Prostate gland (tissue), 2 donors: ENCODE measurements around the gene WNT5B.
A peak's percentile ranks its signal among the peaks of the same experiment; 100 is the strongest.

Experiments
- POLR2A ChIP-seq: fragments of 450-650 bp; IDR thresholded peaks from one replicate; pipeline ENCODE4 v1.6.1; 2016; ENCODE audit warnings: antibody characterized with exemption, mild to moderate bottlenecking
- TF ChIP-seq, protein P1 (sequence below), 4 experiments: fragments of 200-600 bp in 2 of 4; fragments of 450-650 bp in 2 of 4; sonication (generic) in 2 of 4; IDR thresholded peaks; 1 replicate in 3 of 4; 2 replicates in 1 of 4; pipeline ENCODE4 v1.5.1; 2016 to 2019; ENCODE audit warnings: antibody characterized with exemption in 4 of 4, mild to moderate bottlenecking in 2 of 4, moderate library complexity in 2 of 4

DNA sequence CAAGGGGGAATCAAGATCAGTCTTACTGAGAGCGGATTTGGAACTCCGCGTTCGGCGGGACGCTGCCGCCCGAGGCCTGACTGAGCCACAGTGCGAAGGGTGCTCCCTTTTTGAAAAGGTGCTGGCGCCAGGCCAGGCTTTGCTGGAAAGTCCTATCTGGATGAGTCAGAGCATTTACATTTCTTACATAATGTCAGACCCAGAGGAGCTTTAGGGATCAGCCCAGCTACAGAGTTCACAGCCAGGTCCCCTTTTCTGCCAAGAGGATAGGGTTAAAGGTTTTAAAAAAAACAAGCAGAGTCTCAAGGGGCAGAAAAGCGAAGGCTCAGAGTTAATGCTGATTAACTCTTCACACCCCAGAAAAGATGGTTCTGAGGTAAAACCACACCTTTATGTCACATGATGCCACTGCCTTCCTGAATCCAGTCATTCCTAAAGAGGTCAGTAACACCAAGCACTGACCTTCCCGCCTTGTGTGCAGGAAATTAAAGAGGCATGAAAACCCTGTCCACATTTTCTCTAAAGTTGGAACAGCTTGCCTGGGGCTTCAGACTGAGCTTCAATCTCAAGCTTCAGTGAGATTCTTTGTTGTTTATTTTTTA is 22.9 kb upstream of the WNT5B start:
- TF ChIP-seq, protein P1, sequence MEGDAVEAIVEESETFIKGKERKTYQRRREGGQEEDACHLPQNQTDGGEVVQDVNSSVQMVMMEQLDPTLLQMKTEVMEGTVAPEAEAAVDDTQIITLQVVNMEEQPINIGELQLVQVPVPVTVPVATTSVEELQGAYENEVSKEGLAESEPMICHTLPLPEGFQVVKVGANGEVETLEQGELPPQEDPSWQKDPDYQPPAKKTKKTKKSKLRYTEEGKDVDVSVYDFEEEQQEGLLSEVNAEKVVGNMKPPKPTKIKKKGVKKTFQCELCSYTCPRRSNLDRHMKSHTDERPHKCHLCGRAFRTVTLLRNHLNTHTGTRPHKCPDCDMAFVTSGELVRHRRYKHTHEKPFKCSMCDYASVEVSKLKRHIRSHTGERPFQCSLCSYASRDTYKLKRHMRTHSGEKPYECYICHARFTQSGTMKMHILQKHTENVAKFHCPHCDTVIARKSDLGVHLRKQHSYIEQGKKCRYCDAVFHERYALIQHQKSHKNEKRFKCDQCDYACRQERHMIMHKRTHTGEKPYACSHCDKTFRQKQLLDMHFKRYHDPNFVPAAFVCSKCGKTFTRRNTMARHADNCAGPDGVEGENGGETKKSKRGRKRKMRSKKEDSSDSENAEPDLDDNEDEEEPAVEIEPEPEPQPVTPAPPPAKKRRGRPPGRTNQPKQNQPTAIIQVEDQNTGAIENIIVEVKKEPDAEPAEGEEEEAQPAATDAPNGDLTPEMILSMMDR (IDR thresholded peaks at IDR 0.05): no peak
- TF ChIP-seq POLR2A: peak; percentile 63
